GM10266 (cell line): ENCODE measurements around the gene KRT31.

Experiments
- DNase-seq: peaks from one replicate; pipeline ENCODE4 v3.0.0; 2012; ENCODE audit errors: extremely low spot score
- TF ChIP-seq, protein P1 (sequence below): IDR thresholded peaks from 2 replicates; pipeline ENCODE4 v1.5.1; 2012; ENCODE audit warnings: mild to moderate bottlenecking, low read depth; ENCODE audit not compliant: control insufficient read depth, insufficient read depth; ENCODE audit errors: missing control alignments

KRT31 gene

DNA sequence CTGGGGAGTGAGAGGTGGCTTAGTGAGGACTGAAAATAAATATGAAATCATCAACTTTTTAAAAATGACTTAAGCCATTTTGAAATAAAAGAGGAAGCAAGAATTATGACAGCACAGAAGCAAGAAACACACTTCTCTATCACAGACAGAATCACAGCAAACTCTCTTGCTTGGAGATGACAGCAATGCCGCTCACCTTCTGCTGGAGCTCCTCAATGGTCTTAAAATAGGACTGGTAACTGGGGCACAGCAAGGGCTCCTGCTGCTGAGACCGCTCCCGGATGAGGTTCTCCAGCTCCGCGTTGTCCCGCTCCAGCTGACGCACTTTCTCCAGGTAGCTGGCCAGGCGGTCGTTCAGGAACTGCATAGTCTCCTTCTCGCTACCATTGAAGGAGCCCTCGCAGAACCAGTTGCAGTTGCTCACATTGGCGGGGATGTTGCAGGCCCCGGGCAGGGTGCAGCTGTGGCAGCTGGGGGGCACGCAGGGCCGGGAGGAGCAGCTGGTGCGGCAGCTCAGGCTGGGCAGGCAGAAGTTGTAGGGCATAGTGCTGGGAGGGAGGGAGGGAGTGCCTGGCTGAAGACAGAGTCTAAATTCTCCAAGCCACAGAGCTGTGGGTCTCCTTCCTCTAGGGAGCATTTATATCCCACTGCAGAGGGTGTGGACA is at the start of gene KRT31:
Gene KRT31, minus strand, starts transcription at position 613 of the 665 bp plus-strand sequence. Its CDS starts 69 bp downstream, at position 544.
- TF ChIP-seq, protein P1, sequence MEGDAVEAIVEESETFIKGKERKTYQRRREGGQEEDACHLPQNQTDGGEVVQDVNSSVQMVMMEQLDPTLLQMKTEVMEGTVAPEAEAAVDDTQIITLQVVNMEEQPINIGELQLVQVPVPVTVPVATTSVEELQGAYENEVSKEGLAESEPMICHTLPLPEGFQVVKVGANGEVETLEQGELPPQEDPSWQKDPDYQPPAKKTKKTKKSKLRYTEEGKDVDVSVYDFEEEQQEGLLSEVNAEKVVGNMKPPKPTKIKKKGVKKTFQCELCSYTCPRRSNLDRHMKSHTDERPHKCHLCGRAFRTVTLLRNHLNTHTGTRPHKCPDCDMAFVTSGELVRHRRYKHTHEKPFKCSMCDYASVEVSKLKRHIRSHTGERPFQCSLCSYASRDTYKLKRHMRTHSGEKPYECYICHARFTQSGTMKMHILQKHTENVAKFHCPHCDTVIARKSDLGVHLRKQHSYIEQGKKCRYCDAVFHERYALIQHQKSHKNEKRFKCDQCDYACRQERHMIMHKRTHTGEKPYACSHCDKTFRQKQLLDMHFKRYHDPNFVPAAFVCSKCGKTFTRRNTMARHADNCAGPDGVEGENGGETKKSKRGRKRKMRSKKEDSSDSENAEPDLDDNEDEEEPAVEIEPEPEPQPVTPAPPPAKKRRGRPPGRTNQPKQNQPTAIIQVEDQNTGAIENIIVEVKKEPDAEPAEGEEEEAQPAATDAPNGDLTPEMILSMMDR, result no peak
- DNase-seq, result no peak

DNA sequence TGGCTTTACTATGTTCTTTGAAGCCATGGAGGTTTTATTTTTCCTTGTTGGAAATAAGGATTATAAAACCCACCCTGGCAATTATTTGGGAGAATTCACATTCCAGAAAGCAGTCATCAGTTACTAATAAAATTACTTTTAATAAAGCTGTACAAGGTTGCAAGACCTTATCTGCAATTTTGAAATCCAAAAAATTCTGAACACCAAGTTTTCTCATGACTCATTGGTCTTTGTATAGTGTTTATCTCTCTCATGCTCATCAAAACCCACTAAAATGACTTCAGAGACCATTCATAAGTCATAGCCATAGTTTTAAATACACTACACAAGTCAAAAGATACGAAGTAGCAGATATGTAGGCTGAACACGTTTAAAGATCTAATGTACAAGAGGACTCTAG is 49.4 kb upstream of the KRT31 start:
- no peak for DNase-seq
- TF ChIP-seq, protein P1, result no peak

DNA sequence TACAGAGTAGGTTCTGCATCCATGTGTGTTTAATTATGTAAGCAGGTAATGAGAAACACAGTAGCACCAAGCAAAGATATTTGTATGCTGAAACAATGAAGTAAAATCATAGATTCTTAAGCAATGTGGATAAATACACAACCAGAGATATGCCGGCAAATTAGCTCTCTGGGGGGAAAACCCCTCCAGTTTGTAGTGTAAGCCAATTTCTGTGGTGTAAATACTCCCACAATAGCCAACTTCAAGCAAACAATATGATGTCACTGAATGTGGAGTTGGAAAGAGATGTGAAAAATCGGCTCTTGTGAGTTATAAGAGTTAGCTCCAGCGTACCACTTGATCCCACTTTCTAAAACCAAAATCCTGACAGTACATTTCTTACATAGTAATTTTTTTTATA is 47.2 kb upstream of the KRT31 start:
- TF ChIP-seq, protein P1, result no peak
- DNase-seq, result no peak

DNA sequence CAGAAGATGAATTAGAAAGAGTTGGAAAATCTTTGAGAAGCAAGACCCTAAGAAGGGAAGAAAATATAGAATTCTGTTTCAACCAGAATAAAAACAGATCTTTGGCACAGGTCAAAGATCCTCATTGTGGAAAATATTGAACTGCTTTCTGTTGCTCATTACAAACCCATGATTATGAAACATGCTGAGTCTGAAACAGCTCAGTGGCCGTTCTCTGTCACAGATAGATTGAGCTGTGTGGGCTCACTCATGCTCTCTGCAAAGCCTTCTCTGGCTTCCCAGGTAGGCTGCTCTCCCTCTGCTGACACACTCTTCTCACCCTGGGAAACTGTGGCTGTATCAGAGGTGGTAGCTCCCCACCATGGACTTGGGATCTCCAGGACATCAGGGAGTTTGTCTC is 46.8 kb upstream of the KRT31 start:
- no peak for DNase-seq
- TF ChIP-seq, protein P1, result no peak

DNA sequence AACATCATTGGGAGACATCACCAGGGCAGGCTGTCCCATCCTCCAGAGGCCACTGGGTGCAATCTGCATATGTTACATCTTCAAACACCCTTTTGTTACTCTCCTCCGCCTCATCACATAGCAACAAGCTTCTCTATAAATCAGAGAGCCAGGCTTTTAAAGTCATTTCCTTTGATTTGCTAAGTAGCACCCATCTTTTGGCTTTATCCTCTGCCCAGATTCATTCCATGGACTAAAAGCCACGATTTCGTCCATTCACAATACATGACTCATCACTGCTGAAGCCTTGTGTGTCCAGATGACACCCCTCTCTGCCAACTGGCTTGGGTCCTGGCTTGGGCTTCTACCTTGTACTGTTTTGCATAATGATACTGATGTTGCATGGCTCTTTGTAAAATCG is 45.3 kb upstream of the KRT31 start:
- TF ChIP-seq, protein P1, result no peak
- DNase-seq, result no peak

DNA sequence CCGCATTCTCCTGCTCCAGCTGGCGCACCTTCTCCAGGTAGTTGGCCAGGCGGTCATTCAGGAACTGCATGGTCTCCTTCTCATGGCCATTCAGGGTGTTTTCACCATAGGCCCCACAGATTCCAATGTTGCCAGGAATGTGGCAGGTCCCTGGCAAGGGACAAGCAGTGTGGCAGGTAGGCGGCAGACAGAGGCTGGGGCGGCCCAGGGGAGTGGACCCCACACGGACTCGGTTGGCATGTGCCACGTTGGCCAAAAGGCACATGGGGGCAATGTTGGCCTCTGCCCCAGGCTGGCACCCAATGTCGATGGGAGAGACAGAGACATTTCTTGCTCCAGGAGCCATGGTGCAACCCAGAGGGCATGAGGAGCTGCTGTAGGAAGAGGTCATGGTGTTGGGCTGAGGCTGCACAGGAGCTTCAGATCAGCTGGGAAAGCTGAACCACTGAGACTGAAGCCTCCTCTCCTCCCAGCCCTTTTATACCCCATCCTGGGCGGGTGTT is 43.2 kb upstream of the KRT31 start, which contains the start of gene KRT38:
Gene KRT38, minus strand, starts transcription at position 453 of the 503 bp plus-strand sequence. Its CDS starts 62 bp downstream, at position 391.
- TF ChIP-seq, protein P1, result no peak
- DNase-seq, result no peak

DNA sequence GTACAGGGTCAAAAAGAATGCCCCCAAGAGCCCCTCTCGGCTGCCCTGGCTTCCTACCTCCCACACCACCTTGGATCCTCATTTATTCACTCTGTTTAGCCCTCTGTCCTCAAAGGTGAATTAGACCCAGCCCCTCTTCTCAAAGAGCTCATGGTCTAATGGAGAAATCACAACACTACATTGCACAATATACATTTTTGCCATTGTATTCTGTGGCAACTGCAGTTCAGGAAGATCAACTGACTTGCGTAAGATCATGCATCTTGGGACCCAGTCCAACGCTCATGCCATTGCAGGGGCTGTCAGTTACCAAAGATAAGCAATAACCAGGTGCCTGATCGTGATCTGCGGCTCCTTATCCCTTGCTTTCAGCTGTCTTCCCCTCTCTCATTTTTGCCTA is 42.0 kb upstream of the KRT31 start:
- DNase-seq, result no peak
- TF ChIP-seq, protein P1, result no peak
